C4-2B (cell line): ENCODE data around the gene CASK.
"Not testable (repeated sequence)": the region's sequence is repeated elsewhere in the genome, so short reads cannot be mapped to it uniquely, and the experiment has no call there.

Experiments
- H3K27ac ChIP-seq: fragments of 450-650 bp; 2 replicates; pipeline ENCODE4 v1.5.1; 2017
- CTCF ChIP-seq: fragments of 450-650 bp; conservative IDR thresholded peaks from 2 replicates; pipeline ENCODE4 v1.5.1; 2017; ENCODE audit warnings: mild to moderate bottlenecking
- ZFX ChIP-seq: fragments of 450-650 bp; IDR thresholded peaks from 2 replicates; pipeline ENCODE4 v1.6.1; 2017

Gene CASK

DNA sequence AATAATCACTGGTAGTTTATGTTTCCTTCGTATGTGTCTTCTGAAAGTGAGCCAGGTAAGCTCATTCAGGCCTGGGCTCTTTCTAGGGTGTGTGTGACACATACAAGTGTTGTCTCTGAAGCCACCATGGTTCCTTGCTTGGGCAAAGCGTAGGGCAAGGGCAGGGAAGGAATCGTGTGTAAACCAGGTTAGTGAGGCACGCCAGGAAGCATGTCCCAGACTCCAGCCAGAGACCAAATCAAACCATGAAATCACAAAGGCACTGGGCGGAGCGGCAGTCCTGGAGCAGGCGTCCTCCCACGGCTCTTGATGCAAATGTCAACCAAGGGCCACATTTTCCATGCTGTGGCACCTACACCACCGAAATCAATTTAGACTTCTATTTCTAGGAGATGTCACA, 409.2 kb downstream of the CASK start:
- H3K27ac ChIP-seq = no peak overlapping the region
- TF ChIP-seq ZFX (no peak), CTCF (no peak)

GRCh38 chrX:41512853-41513252, 410.5 kb downstream of the CASK start:
- H3K27ac ChIP-seq = not testable (repeated sequence)

DNA sequence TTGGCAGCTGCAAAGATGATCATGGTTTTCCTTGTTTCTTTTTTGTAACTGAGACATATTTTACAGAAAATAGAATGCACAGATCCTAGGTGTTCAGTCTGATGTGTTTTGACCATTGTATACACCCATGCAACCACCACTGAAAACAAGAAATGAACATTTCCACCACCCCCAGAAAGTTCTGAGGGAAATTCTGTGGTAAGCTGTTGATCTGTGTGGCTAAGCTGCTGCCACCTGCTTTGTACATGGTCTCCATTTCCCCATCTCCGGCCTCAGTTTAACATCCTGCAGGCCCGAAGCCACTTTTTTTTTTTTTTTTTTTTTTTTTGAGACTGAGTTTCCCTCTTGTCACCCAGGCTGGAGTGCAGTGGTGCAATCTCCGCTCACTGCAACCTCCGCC, 411.0 kb downstream of the CASK start:
- TF ChIP-seq CTCF (no peak), ZFX (no peak)
- H3K27ac ChIP-seq = no peak overlapping the region

DNA sequence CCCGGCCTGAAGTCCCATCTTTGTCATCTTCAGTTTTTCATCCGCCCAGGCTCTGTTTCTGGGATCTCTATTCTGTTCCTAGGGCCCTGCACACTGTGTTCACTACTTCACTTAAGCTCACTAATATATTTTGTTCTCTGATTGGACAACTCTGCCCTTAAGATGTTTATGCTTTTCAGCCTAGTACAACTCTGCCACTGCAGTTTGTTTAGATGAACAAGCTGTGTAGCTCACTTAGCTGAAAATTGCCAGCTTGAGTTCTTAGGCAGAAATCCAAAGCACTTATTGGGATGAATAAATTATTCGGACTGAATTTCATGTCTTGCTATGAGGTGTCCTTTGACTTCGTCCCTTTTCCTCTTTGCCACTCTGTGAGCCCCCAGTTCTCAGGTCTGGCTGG, 415.4 kb downstream of the CASK start:
- TF ChIP-seq ZFX = no peak
- TF ChIP-seq CTCF = no peak
- no peak overlapping the region for H3K27ac ChIP-seq

GRCh38 chrX:41502004-41502403, 421.4 kb downstream of the CASK start:
- H3K27ac ChIP-seq = no peak overlapping the region
- TF ChIP-seq CTCF = no peak
- no peak for TF ChIP-seq ZFX

- TF ChIP-seq ZFX = no peak
- no peak for TF ChIP-seq CTCF
These were observed 423.4 kb downstream of the CASK start for GRCh38 chrX:41499984-41500383.

DNA sequence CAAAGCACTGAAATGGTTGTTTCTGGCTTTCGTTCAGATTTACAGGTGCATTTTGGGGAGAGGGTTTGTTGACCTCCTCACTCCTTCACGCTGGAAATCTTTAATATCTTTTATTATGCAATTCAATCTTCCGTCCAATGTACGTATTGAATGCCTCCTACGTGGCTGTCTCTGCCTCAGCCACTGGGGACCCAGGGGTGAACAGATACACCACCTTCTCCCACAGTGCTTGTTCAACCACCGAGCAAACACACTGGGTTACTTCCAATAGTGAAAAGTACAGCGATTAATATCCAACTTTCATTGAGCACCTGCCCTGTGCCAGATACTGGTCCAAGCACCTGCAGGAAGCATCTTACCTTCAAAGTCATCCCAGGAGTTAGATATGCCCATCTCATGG, 424.2 kb downstream of the CASK start:
- H3K27ac ChIP-seq = no peak overlapping the region
- TF ChIP-seq ZFX (no peak), CTCF (no peak)

More at GRCh38 chrX:41499984-41500383, 423.4 kb downstream of the CASK start:
- no peak overlapping the region for H3K27ac ChIP-seq

DNA sequence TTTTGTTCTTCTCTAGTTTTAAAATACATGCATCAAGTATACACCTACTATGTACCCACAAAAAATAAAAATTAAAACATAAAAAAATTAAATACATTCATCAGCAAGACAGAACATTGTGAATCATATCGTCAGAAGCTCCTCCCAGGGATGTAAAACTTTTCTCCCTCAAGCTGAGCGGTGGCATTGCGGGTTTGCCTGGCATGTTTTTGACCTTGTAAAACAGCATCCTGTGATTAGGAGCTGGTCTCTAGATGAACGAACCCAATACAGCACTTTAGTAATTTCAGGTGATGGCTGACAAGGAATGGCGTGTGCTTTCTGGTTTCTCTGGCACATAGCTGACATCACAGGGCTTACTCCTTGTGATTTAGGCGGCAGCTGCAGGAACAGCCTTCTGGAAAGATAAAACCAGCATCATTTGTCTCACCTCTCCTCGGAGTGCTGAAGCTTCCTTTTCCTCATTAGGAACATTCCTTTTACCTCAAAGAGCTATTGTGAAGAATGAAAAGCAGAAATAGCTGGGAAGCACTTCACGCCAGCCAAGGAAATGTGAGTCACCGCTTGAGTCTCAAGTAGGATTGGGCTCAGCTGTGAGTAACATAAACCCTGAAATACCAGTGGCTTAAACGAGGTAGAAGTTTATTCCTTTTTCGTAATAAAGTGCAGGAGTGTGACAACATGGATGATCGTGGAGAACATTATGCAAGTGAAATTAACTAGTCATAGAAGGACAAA, 431.9 kb downstream of the CASK start:
- TF ChIP-seq ZFX = no peak
- TF ChIP-seq CTCF = no peak
- H3K27ac ChIP-seq = no peak overlapping the region
